Brain microvascular endothelial cell (primary cell): ENCODE data around the gene BAIAP2L1.

Experiments used
- DNase-seq: peaks from one replicate; pipeline ENCODE4 v3.0.0-alpha.2; 2020
- H3K27ac ChIP-seq: fragments of 250-450 bp; sonication (Bioruptor Pico); 2 replicates; pipeline ENCODE4 v1.5.1; 2020; ENCODE audit warnings: mild to moderate bottlenecking, moderate library complexity
- H3K27me3 ChIP-seq: fragments of 250-450 bp; sonication (Bioruptor Pico); replicated peaks from 2 replicates; pipeline ENCODE4 v1.5.1; 2020; ENCODE audit warnings: mild to moderate bottlenecking
- H3K36me3 ChIP-seq: fragments of 250-450 bp; sonication (Bioruptor Pico); replicated peaks from 2 replicates; pipeline ENCODE4 v1.5.1; 2020; ENCODE audit warnings: mild to moderate bottlenecking
- H3K4me3 ChIP-seq: 2 replicates; pipeline ENCODE4 v1.5.1; 2011; ENCODE audit warnings: low read depth, mild to moderate bottlenecking, control low read depth, low read length, moderate library complexity
- in situ Hi-C: cut with HindIII; loops from 2 replicates; pipeline ENCODE4 v1.10.0; 2017; ENCODE audit warnings: low sequenced_read_pairs, low pct_ligation_motif_present
- TF ChIP-seq, protein P1 (sequence below): IDR thresholded peaks from 2 replicates; pipeline ENCODE4 v1.5.1; 2011; ENCODE audit warnings: low read depth, mild to moderate bottlenecking, moderate library complexity, low read length, control low read depth, inconsistent platforms; ENCODE audit errors: missing control alignments

Gene BAIAP2L1

DNA sequence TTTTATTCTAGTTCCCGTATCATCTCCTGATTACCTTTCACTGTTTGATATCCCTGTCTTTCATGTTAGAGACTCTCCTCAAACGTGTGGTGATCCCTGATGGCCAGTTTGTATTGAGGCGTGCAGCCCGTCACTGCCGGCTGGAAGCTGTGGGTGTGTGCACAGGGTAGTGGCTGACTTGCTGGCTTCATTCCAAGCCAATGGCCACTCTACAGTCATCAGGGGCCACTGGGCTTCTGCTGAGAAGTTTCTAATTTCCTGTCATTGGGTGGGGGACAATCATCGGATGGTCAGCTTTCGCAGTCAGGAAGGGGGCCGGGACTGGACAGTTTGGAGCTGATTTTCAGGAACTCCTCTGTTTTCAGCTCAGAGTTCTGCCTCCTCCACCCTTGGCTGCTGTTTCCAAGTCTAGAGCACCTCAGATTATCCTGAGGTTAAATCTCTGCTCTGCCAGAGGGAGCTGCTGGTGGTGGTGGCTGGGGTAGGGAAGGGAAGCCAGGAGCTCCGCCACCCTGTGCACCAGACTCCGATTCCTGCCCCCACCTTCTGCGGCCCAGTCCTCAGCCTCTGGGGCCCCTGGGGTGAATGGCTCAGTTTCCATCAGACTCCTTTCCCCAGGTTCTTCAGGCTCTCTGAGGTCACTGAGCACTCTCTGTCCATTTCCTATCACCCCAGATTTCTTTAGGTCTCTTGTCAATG, 34.9 kb downstream of the BAIAP2L1 start:
- no peak overlapping the region for H3K4me3 ChIP-seq
- TF ChIP-seq, protein P1, sequence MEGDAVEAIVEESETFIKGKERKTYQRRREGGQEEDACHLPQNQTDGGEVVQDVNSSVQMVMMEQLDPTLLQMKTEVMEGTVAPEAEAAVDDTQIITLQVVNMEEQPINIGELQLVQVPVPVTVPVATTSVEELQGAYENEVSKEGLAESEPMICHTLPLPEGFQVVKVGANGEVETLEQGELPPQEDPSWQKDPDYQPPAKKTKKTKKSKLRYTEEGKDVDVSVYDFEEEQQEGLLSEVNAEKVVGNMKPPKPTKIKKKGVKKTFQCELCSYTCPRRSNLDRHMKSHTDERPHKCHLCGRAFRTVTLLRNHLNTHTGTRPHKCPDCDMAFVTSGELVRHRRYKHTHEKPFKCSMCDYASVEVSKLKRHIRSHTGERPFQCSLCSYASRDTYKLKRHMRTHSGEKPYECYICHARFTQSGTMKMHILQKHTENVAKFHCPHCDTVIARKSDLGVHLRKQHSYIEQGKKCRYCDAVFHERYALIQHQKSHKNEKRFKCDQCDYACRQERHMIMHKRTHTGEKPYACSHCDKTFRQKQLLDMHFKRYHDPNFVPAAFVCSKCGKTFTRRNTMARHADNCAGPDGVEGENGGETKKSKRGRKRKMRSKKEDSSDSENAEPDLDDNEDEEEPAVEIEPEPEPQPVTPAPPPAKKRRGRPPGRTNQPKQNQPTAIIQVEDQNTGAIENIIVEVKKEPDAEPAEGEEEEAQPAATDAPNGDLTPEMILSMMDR, result no peak
- in situ Hi-C loops, result no loop called here
- peak; percentile 25 for DNase-seq
- no peaks in the 10 kb centered on the region for H3K36me3 ChIP-seq
- no peaks in the 10 kb centered on the region for H3K27me3 ChIP-seq
- no peak overlapping the region for H3K27ac ChIP-seq

DNA sequence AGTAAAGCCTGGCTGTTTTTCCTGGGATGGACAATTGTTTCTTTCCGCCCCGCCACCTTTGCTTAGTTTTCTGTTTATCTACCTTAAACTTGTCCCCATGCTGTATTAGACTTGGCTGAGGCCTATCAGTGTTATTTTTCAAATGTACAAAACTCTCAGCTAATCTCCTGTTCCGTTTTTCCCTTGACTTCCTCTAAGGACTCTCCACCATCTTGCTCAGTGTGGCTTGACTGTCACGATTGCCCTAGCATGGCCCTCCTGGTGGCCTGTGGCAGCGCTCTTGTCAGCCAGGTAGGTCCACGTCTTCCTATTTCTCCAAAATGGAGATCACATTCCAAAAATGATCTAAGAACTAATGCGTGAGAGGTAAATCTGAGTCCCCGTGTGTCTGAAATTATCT, 36.7 kb downstream of the BAIAP2L1 start:
- no peak for DNase-seq
- no peaks in the 10 kb centered on the region for H3K27me3 ChIP-seq
- TF ChIP-seq, protein P1, result no peak
- no peak overlapping the region for H3K27ac ChIP-seq
- no peaks in the 10 kb centered on the region for H3K36me3 ChIP-seq
- in situ Hi-C loops, result no loop called here
- H3K4me3 ChIP-seq, result no peak overlapping the region

DNA sequence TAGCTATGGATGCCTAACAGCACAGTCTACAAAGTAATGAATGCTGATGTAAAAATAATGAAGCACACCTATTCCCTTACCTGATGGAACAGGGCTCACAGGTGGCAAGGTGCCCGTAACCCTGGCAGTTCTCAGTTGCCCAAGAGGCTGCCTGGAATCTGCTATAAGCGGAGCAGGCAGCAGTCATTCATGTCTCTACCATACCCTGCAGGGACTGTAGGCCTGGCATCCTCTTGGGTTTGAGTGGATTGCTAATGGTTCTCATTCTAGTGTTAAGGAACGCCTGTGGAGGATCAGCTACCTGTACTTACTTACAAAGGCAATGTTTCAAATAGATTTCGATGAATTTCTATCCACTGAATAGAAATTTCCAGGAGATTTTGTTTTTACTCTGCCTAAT, 38.4 kb downstream of the BAIAP2L1 start:
- TF ChIP-seq, protein P1, result no peak
- Histone ChIP-seq H3K4me3 (no peak overlapping the region), H3K36me3 (no peaks in the 10 kb centered on the region), H3K27me3 (no peaks in the 10 kb centered on the region), H3K27ac (no peak overlapping the region)
- in situ Hi-C loops, result no loop called here
- no peak for DNase-seq

DNA sequence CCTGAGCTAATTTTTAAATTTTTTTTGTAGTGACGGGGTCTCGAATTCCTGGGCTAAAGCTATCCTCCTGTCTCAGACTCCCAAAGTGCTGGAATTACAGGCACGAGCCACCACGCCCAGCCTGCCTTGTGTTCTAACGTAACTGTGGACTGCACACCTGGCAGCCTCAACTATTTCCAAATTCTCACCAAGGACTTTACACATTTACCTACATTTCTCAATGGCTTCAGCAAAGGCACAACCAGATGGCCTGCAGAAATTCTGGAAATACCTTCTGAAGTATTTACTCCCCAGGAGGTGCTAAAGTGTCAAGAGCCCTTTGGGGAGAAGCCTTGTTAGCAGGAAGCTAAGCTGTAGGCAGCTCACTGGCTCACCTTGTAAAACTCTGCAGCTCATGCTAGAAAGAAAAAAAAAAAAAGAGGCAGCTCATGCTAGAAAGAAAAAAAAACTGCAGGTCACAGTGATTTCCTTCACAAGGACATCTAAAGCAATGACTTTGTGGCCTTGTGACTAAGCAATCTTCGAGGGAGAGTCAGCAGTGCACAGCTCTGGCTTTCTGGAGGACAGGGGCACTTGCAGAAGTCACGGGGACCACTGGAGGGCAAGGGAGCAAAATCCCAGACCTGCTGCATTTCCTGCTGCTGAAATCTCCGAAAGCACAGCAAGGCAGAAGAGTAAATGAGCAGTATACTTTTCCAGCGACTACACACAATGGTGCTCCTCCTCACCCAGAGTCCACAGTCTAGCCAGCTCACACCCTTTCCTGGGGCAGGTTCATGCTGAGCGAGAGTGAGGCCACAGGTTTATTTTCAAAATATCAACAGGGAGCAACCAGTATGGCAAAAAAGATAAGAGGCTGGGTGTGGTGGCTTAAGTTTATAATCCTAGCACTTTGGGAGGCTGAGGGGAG, 40.4 kb downstream of the BAIAP2L1 start:
- H3K36me3 ChIP-seq, result no peaks in the 10 kb centered on the region
- in situ Hi-C loops, result no loop called here
- H3K27ac ChIP-seq, result no peak overlapping the region
- no peaks in the 10 kb centered on the region for H3K27me3 ChIP-seq
- no peak overlapping the region for H3K4me3 ChIP-seq
- TF ChIP-seq, protein P1, result no peak
- no peak for DNase-seq

DNA sequence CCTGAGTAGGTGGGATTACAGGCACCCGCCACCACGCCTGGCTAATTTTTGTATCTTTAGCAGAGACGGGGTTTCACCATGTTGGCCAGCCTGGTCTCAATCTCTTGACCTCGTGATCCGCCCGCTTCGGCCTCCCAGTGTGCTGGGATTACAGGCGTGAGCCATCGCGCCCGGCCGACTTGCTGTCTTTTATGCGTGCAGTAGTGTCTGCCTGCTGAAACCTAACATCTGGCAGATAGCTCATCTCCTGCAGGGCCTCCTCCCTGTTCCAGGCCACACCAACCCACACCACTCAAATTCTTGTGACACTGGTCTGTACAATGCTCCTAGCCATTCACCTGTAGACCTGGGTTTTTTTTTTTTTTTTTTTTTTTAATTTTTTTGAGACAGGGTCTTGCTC, 41.5 kb downstream of the BAIAP2L1 start:
- no peaks in the 10 kb centered on the region for H3K27me3 ChIP-seq

More for the DNA sequence above, 41.5 kb downstream of the BAIAP2L1 start:
- in situ Hi-C loops, result no loop called here
- Histone ChIP-seq H3K27ac (no peak overlapping the region), H3K4me3 (no peak overlapping the region), H3K36me3 (no peaks in the 10 kb centered on the region)
- TF ChIP-seq, protein P1, result no peak
- no peak for DNase-seq
